Activated CD8-positive, alpha-beta memory T cell treated with anti-CD3 and anti-CD28 coated beads for 4 hours (primary cell): ENCODE results near the gene TSHZ2.
A peak's percentile ranks its signal among the peaks of the same experiment; 100 is the strongest.

ENCODE experiments used
- DNase-seq, 2 donors: peaks; one replicate each; pipeline ENCODE4 v3.0.0-alpha.2; 2020; ENCODE audit warnings: low read depth in 2 of 2

TSHZ2 gene

GRCh38 chr20:53129563-53129962 is 157.4 kb downstream of the TSHZ2 start:
- no peak for DNase-seq

- no peak for DNase-seq
These were observed 158.6 kb downstream of the TSHZ2 start for GRCh38 chr20:53130795-53131194.

GRCh38 chr20:53133125-53133524 is 161.0 kb downstream of the TSHZ2 start:
- no peak for DNase-seq

- no peak for DNase-seq
These were observed 161.5 kb downstream of the TSHZ2 start for GRCh38 chr20:53133628-53134027.

DNA sequence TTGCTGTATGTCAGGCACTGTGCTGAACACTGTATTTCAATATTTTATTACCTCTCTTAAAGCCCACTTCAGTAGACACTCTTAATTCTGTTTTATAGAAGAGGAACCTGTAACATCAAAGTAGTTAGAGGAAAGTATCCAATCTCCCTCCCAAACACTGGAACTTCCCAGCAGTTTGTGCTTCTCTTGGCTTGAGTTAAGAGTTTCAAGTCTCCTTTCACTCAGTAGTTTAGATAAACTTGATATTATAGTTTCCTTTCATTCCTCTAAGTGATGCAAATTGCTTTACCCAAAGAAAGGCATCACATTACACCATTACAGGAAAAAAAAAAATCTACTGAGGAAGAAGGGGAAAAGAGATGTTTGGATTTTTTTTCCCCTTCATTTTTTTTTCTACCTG is 164.3 kb downstream of the TSHZ2 start:
- DNase-seq = no peak

DNA sequence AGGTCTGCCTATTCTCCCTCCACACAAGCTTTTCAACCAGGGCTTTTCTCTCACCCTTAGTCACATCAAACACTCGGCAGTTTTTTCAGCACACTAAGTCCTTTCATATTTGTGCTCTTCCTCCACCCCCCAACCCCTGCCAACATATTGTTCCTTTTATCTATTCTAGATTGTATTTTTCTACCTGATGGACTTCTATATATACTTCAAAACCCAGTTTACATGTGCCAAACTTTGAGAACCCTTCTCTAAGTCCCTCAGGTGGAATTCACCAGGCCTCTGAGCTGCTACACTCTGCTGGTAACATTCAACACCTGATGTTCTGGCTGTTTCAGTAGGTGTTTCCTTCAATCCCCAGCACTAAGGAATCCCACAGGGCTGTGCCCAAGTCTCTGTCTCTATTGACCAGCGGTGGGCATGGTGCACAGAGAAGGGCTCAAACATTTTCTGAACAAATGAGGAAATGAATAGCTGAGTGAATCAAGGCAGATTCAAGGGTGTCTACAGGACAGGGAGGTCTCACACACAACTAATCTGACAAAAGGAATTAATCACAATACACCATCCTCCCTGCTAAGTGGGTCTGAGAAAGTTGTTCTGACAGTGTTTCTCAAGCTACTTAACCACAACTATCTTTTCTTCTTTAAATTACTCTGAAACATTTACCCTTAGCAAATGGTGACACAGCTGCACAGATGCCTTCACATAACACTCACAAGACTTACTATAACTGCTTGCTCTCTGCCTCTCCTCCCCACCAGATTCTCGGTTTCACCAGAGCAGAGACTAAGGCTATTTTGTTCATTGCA is 166.5 kb downstream of the TSHZ2 start:
- no peak for DNase-seq

DNA sequence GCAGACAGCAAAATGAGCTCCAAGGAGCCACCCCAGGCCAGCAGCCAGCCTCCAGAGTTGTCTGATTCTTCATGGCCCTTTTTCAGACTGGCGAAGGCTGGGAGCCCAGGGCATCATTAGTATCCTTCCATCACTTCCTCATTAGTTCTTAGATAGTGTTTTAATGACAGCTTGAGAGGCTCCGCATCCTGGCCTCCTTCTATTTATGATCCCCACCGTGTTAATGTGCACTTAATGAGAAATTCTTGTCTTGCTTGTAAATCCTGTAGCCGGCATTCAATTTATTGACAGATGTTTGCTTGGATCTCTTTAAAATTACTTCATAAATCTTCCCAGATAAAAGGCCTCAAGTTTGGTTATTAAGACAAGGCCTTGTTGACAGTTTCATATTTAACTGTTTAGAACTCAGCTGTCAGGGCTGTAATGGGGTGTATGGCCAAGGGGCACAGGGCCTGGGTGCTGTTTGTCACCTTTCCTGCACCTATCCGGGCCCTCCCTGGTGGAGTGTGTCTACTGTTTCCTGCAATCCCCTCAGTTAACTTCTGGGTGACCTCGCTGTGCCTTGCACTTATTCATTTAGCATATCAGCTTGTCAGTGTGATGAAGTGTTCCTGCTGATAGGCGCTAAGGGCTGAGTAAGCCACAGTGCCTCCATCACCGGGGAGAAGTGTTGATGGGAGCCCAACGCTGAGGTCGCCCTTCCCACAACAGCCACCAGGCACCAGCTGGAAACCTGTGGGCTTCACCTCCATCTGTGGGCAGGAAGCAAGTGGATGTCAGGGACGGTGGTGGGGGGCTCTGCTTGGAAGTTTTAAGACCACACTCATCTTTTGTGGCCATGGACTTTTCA is 169.3 kb downstream of the TSHZ2 start:
- no peak for DNase-seq

DNA sequence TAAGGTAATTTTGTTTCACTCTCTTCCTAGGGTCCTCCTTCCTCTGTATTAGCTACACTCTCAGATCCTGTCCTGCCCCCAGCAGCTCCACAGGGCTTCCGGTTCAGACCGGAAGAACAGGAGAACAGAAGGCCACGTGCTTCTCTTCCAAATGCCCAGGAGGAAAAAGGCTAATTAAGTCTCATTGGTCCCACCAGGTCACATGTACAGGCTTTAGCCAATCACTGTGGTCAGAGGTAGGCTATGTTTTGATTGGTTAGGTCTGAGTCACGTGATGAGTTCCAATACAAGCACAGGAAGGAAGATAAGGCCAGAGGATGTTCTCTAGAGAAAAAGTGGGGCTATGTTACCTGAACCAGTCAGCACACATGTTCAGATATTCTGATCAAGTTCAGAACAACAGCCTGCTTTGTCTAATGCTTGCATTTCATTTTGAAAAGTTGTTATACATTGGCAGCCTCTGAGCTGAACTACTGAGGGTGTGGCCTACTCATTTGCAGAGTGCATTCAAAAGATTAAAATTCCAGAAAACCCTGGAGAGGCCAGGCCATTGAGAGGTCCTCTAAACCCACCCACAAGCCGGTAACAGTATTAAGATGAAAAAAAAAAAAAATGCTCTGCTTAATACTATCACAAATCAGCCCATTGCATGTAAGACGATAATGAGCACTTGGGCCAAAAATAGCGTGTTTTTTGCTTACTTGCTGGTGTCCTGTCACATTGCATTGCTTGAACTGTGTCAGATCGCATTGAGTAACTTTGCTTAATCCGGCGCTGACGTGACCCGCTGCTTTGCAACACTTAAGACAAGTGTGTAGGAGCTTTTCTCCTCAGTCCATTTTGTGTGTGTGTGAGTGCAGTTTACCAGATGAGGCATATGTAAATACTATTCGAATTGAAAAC is 170.3 kb downstream of the TSHZ2 start:
- DNase-seq = no peak

DNA sequence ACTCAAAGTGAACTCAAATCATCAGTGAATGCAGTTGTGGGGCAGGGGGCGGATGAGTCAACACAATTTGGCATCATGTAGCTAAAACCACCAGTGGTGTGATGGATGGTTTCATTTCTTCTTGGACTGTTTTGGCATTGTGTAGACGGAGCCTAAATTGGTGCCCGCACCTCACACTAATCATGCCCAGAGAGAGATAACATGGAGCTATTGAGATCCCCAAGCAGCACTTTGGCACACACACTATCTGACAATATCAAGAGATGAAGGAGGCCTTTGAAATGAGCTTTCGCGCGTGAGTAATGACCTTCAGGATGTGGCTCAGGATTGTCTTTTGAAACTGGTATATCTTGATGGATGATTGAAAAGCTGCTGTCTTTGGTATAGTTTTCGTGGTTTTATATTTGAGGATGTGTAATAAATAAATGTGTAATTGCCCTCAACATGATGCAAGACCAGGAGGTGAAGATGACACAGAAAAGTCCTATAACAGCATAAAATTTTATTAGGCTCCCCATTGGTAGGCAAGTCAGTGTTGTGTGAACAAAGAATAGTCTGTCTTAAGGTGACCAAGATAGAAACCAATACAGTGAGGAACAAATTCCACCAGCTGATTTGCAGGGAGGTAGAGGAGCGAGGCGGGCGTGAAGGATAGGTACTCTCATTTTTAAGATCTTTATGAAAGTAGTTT is 174.2 kb downstream of the TSHZ2 start:
- DNase-seq = no peak

GRCh38 chr20:53148771-53149147 is 176.6 kb downstream of the TSHZ2 start:
- no peak for DNase-seq

- DNase-seq = no peak
These were observed 177.2 kb downstream of the TSHZ2 start for GRCh38 chr20:53149148-53149889.

- DNase-seq = no peak
These were observed 177.7 kb downstream of the TSHZ2 start for GRCh38 chr20:53149890-53150205.

DNA sequence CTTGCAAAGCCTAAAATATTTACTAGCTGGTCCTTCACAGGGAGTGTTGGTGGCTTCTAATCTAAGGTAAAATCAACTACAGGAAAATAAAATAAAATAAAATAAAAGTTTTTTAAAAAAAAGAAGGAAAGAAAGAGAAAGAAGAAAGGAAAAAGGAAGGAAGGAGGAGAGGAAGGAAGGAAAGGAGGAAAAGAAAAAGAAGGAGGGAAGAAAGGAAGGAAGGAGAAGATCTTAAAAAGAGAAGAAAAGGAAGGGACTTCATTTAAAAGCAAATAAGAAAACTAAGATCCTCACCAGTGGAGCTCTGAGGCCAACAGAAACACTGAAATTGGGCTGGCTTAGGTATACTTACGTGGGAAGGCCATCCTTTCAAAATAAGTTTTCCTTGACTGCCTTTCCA is 178.4 kb downstream of the TSHZ2 start:
- DNase-seq = no peak

DNA sequence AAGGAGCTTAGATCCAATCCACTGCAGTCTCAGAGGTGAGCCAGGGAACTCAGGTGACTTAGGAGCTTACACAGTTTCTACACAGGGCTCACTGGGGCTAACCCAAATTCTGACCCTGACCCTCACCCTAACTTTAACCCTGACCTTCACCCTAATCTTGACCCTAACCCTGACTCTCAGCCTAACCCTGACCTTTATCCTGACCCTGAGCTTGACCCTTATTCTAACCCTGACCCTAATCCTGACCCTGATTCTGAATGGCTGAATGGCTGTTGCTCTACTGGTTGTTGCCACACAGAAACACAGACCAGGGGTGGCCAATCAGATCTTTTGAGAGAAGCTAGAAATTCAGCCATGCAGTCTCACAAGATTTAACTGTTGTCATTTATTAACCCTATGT is 180.1 kb downstream of the TSHZ2 start:
- DNase-seq = no peak

DNA sequence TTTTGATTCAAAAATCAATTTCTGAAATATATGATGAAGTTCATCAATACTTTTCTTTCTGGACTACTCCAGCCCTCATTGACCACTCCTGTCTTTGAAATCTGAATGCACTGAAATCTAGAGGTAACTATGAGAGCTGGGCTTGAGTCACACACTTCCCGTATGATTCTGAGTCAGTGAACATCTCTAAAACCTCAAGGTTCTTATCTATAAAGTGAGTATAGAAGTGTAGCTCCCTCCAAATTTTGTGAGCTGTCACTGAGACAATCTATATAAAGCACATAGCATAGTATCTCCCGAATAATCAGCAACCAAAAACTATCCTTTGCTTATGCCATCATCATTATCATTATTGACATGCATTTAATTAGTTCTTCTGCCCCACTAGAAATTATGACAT is 182.4 kb downstream of the TSHZ2 start:
- no peak for DNase-seq

- peak; percentile 2 to 13 for DNase-seq
These were observed 185.6 kb downstream of the TSHZ2 start for GRCh38 chr20:53157443-53158408.

- no peak for DNase-seq
These were observed 187.0 kb downstream of the TSHZ2 start for GRCh38 chr20:53159160-53159559.

- no peak for DNase-seq
These were observed 188.9 kb downstream of the TSHZ2 start for GRCh38 chr20:53161073-53161472.

DNA sequence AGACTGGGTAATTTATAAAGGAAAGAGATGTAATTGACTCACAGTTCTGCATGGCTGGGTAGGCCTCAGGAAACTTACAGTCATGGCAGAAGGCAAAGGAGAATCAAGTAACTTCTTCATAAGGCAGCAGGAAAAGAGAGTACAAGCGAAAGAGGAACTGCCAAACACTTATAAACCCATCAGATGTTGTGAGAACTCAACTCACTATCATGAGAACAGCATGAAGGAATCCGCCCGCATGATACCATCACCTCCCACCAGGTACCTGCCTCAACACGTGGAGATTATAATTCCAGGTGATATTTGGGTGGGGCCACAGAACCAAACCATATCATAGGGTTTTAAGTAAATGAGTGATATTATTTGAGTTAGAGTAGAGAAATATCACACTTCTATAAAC is 189.3 kb downstream of the TSHZ2 start:
- no peak for DNase-seq
